Psoas muscle (tissue), 8 donors: ENCODE data around the gene PRR5L. TPM values are rescaled to one million over a fixed set of nuclear protein-coding genes. Genes with fewer than 3 reads are reported as not detected.

ENCODE experiments used
- ATAC-seq, 4 donors: fragments of 200-7000 bp; cut with Tn5 transposase; one replicate each; pipeline ENCODE4 v1.9.1; 2020; ENCODE audit warnings: moderate library complexity in 3 of 4, mild to moderate bottlenecking in 2 of 4
- DNase-seq, 2 donors: peaks; one replicate each; pipeline ENCODE4 v3.0.0-alpha.2; 2020
- H3K27ac ChIP-seq: fragments of 200-600 bp; one replicate; pipeline ENCODE4 v1.8.0; 2022
- H3K27me3 ChIP-seq, 3 donors: fragments of 200-600 bp in 1 of 3; one replicate each; pipeline versions ENCODE4 v1.6.1 to v1.8.0; 2013 to 2022; ENCODE audit warnings: low read length in 2 of 3, mild to moderate bottlenecking in 2 of 3, moderate library complexity in 1 of 3; ENCODE audit not compliant: insufficient read depth in 3 of 3
- H3K36me3 ChIP-seq, 2 donors: fragments of 200-600 bp in 1 of 2; one replicate each; pipeline versions ENCODE4 v1.6.1 to v1.8.0; 2013 to 2022; ENCODE audit warnings: low read depth in 1 of 2, mild to moderate bottlenecking in 1 of 2, moderate library complexity in 1 of 2; ENCODE audit not compliant: insufficient read depth in 1 of 2
- H3K4me1 ChIP-seq: fragments of 200-600 bp; one replicate; pipeline ENCODE4 v1.8.0; 2022
- H3K4me3 ChIP-seq: fragments of 200-600 bp; one replicate; pipeline ENCODE4 v1.8.0; 2022; ENCODE audit warnings: mild to moderate bottlenecking
- H3K9me3 ChIP-seq: fragments of 200-600 bp; one replicate; pipeline ENCODE4 v1.8.0; 2022
- CTCF ChIP-seq: fragments of 200-600 bp; IDR thresholded peaks from one replicate; pipeline ENCODE4 v1.8.0; 2022; ENCODE audit warnings: antibody characterized with exemption
- WGBS, 3 donors: extraction: QIAGEN DNeasy Blood & Tissue Kit; methylation state at CpG; one replicate each; pipeline versions ENCODE4 v1.1.6 to v1.1.7; 2013; 5-methylcytosine and 5-hydroxymethylcytosine counted together
- intact Hi-C, 2 donors: fragments of 100-400 bp; cut with DNase I; formaldehyde crosslinking; loops; one replicate each; pipeline versions ENCODE4 v1.11.0 to v1.14.2; 2022
- polyA plus RNA-seq, 3 donors: library from polyadenylated mRNA; stranded (reverse); fragments of 200-250 nt; gene quantifications; one replicate each; pipeline ENCODE4 v1.2.3, GENCODE V29; 2013
- total RNA-seq, 4 donors: library from RNA; stranded (reverse); fragmentation: NEBNext Ultra II Directional in 2 of 4; extraction: Animal tissue kit (Norgen Biotek cat#: 25700) in 2 of 4; gene quantifications; one replicate each; pipeline versions ENCODE4 v1.2.1 to v1.2.4, GENCODE V29; 2021 to 2023
- donor health status: healthy with polysubstance abuse.
- donor health status: DM: no; HTN: no; CAD: no; lungs with moderate emphysema.
- donor health status: Bipolar disorder and iron deficiency.
- donor health status: healthy.
- donor health status: DM: yes; HTN: yes; CAD: no.
- donor health status: DM: no; HTN: no; CAD: no.
- donor health status: DM: no; HTN: no; CAD: no.
- donor health status: DM: yes; HTN: yes; CAD: no.

The PRR5L gene
- total and polyA plus RNA-seq, 7 donors: 0.39 to 2.5 (median 0.86) TPM

GRCh38 chr11:36273110-36273509, 23.0 kb upstream of the PRR5L start:
- WGBS, 3 donors: 79 to 95% (median 91%) methylated on average over 3 of the region's 3 CpGs
- no peaks in the 10 kb centered on the region for H3K9me3 ChIP-seq
- H3K27ac ChIP-seq: no peak overlapping the region
- no peaks in the 10 kb centered on the region for H3K4me1 ChIP-seq
- H3K36me3 ChIP-seq: peaks cover 10 to 69% of the 10 kb centered on the region in 2 donors
- DNase-seq: no peak
- no peak for TF ChIP-seq CTCF
- no peak for ATAC-seq
- intact Hi-C loops: no loop called here
- H3K4me3 ChIP-seq: no peak overlapping the region
- no peaks in the 10 kb centered on the region for H3K27me3 ChIP-seq

- no peak for ATAC-seq
- Histone ChIP-seq H3K27me3 (no peaks in the 10 kb centered on the region), H3K9me3 (no peaks in the 10 kb centered on the region), H3K4me3 (no peak overlapping the region), H3K36me3 (peaks cover 12 to 80% of the 10 kb centered on the region in 2 donors), H3K4me1 (no peaks in the 10 kb centered on the region), H3K27ac (no peak overlapping the region)
- intact Hi-C loops: no loop called here
- WGBS, 3 donors: 40 to 71% (median 54%) methylated on average over 7 of the region's 7 CpGs
- TF ChIP-seq CTCF: no peak
- no peak for DNase-seq
Measured at GRCh38 chr11:36274414-36274813, 21.7 kb upstream of the PRR5L start.

- H3K36me3 ChIP-seq: peaks cover 9 to 58% of the 10 kb centered on the region in 2 donors
- no peaks in the 10 kb centered on the region for H3K9me3 ChIP-seq
- intact Hi-C loops: no loop called here
- WGBS, 3 donors: 62 to 70% (median 69%) methylated on average over 13 of the region's 13 CpGs
- no peaks in the 10 kb centered on the region for H3K27me3 ChIP-seq
- no peaks in the 10 kb centered on the region for H3K4me1 ChIP-seq
- no peak for DNase-seq
- no peak overlapping the region for H3K4me3 ChIP-seq
- no peak overlapping the region for H3K27ac ChIP-seq
- peak; percentile 42 to 70 (median 62) for ATAC-seq
- TF ChIP-seq CTCF: no peak
Measured at GRCh38 chr11:36278531-36279282, 17.4 kb upstream of the PRR5L start.

GRCh38 chr11:36280531-36280930, 15.6 kb upstream of the PRR5L start:
- 22 to 63% (median 32%) methylated on average over 1 of the region's 1 CpG for WGBS, 3 donors
- DNase-seq: no peak
- no peak overlapping the region for H3K4me3 ChIP-seq
- no peak for ATAC-seq
- TF ChIP-seq CTCF: no peak
- no peaks in the 10 kb centered on the region for H3K9me3 ChIP-seq
- no peaks in the 10 kb centered on the region for H3K4me1 ChIP-seq
- H3K27me3 ChIP-seq: no peaks in the 10 kb centered on the region
- peaks cover 5 to 41% of the 10 kb centered on the region in 2 donors for H3K36me3 ChIP-seq
- intact Hi-C loops: no loop called here
- H3K27ac ChIP-seq: no peak overlapping the region

GRCh38 chr11:36281850-36282249, 14.2 kb upstream of the PRR5L start:
- ATAC-seq: no peak
- intact Hi-C loops: no loop called here
- no peak for DNase-seq
- Histone ChIP-seq H3K36me3 (peaks cover 5 to 28% of the 10 kb centered on the region in 2 donors), H3K4me3 (no peak overlapping the region), H3K4me1 (no peaks in the 10 kb centered on the region), H3K27ac (no peak overlapping the region), H3K27me3 (no peaks in the 10 kb centered on the region), H3K9me3 (no peaks in the 10 kb centered on the region)
- TF ChIP-seq CTCF: no peak
- WGBS, 3 donors: 87 to 100% (median 98%) methylated on average over 4 of the region's 4 CpGs
